Common myeloid progenitor, CD34-positive (primary cell): ENCODE measurements around the gene SINHCAF.
"Not testable (repeated sequence)": the region's sequence is repeated elsewhere in the genome, so short reads cannot be mapped to it uniquely, and the experiment has no call there.

Experiments
- CTCF ChIA-PET: fragments of 350-600 bp; sonication (Branson Sonifier 250); formaldehyde crosslinking; loops from one replicate; lab custom pipeline; 2021; ENCODE audit warnings: antibody characterized with exemption; lab: Charles Lee
- POLR2A ChIA-PET: fragments of 350-600 bp; sonication (Branson Sonifier 250); formaldehyde crosslinking; loops from one replicate; lab custom pipeline; 2021; ENCODE audit warnings: antibody characterized with exemption; lab: Charles Lee
- DNase-seq, 3 donors: peaks; one replicate each; pipeline versions ENCODE4 v3.0.0 to v3.0.0-alpha.2; 2013
- H3K27ac ChIP-seq, 2 experiments: 1 replicate in 1 of 2; 2 replicates in 1 of 2; pipeline ENCODE4 v1.7.0; 2013; ENCODE audit warnings: inconsistent platforms in 2 of 2, low read length in 2 of 2, mild to moderate bottlenecking in 2 of 2, low read depth in 1 of 2, moderate library complexity in 1 of 2; ENCODE audit not compliant: severe bottlenecking in 2 of 2, insufficient read depth in 1 of 2, poor library complexity in 1 of 2
- H3K27me3 ChIP-seq, 5 experiments: replicated peaks in 2 of 5; 1 replicate in 3 of 5; 2 replicates in 2 of 5; pipeline versions ENCODE4 v1.6.1 to v1.7.0; 2013; ENCODE audit warnings: low read length in 4 of 5, mild to moderate bottlenecking in 2 of 5, moderate library complexity in 2 of 5, inconsistent platforms in 1 of 5; ENCODE audit not compliant: insufficient read depth in 5 of 5, control insufficient read depth in 4 of 5
- H3K36me3 ChIP-seq, 4 experiments: 1 replicate in 2 of 4; 2 replicates in 2 of 4; pipeline versions ENCODE4 v1.6.1 to v1.7.0; 2013; ENCODE audit warnings: low read length in 3 of 4, control low read depth in 1 of 4, mild to moderate bottlenecking in 1 of 4; ENCODE audit not compliant: control insufficient read depth in 4 of 4, insufficient read depth in 4 of 4
- H3K4me1 ChIP-seq, 4 experiments: 1 replicate in 3 of 4; 2 replicates in 1 of 4; pipeline versions ENCODE4 v1.6.1 to v1.7.1; 2013; ENCODE audit warnings: low read length in 3 of 4, mild to moderate bottlenecking in 3 of 4, control low read depth in 1 of 4, inconsistent platforms in 1 of 4, moderate library complexity in 1 of 4; ENCODE audit not compliant: control insufficient read depth in 4 of 4, insufficient read depth in 4 of 4; ENCODE audit errors: control extremely low read depth in 1 of 4
- H3K4me3 ChIP-seq, 7 experiments: 1 replicate in 4 of 7; 2 replicates in 3 of 7; pipeline versions ENCODE4 v1.5.1 to v1.7.0; 2013; ENCODE audit warnings: mild to moderate bottlenecking in 7 of 7, low read length in 6 of 7, moderate library complexity in 6 of 7, inconsistent platforms in 2 of 7, low read depth in 2 of 7, control low read depth in 1 of 7; ENCODE audit not compliant: insufficient read depth in 4 of 7, control insufficient read depth in 1 of 7; ENCODE audit errors: extremely low read depth in 1 of 7
- H3K9me3 ChIP-seq, 5 experiments: 1 replicate in 4 of 5; 2 replicates in 1 of 5; pipeline versions ENCODE4 v1.6.1 to v1.7.1; 2013; ENCODE audit warnings: low read length in 4 of 5, mild to moderate bottlenecking in 2 of 5, inconsistent platforms in 1 of 5, low read depth in 1 of 5, moderate library complexity in 1 of 5; ENCODE audit not compliant: control insufficient read depth in 4 of 5, insufficient read depth in 2 of 5; ENCODE audit errors: control extremely low read depth in 1 of 5
- WGBS: methylation state at CpG from one replicate; pipeline ENCODE4 v1.1.5; 2013; ENCODE audit not compliant: insufficient coverage; 5-methylcytosine and 5-hydroxymethylcytosine counted together

The SINHCAF gene

GRCh38 chr12:31245822-31246469 lies 80.0 kb downstream of the SINHCAF start:
- ChIA-PET CTCF (interaction anchor here (1.0 to 2.1 kb wide), 2 partner anchors 26 to 117 kb away, joined by 3 to 6 read pairs; no protein-coding TSS in a partner anchor), POLR2A (no interaction called here)
- Histone ChIP-seq H3K9me3 (no peaks in the 10 kb centered on the region), H3K36me3 (no peaks in the 10 kb centered on the region), H3K4me3 (no peak overlapping the region), H3K27ac (no peak overlapping the region), H3K4me1 (no peaks in the 10 kb centered on the region), H3K27me3 (peaks cover 0 to 3% (median 0%) of the 10 kb centered on the region in 5 experiments)
- WGBS: 95% methylated on average over 11 of the region's 15 CpGs
- peak in 2 of 3 donors; percentile 35 to 43 for DNase-seq

GRCh38 chr12:31242418-31242817 lies 83.5 kb downstream of the SINHCAF start:
- H3K27me3 ChIP-seq, DNase-seq, H3K27ac ChIP-seq, H3K9me3 ChIP-seq, H3K4me1 ChIP-seq, POLR2A ChIA-PET, H3K4me3 ChIP-seq, H3K36me3 ChIP-seq: not testable (repeated sequence)
- CTCF ChIA-PET: interaction anchor here (1.0 to 6.3 kb wide), 7 partner anchors 8 to 252 kb away, joined by 3 to 35 read pairs (median 5); no protein-coding TSS in a partner anchor
- 95% methylated on average over 8 of the region's 10 CpGs for WGBS

- Histone ChIP-seq H3K36me3 (no peaks in the 10 kb centered on the region), H3K27ac (no peak overlapping the region), H3K27me3 (peaks cover 0 to 3% (median 0%) of the 10 kb centered on the region in 5 experiments), H3K4me1 (no peaks in the 10 kb centered on the region), H3K9me3 (no peaks in the 10 kb centered on the region), H3K4me3 (peak overlapping the region in 3 of 7 experiments; percentile 23 to 45 (median 26))
- ChIA-PET POLR2A (no interaction called here), CTCF (interaction anchor here (0.7 to 6.3 kb wide), 14 partner anchors 8 to 390 kb away, joined by 3 to 35 read pairs (median 5); no protein-coding TSS in a partner anchor)
- DNase-seq: peak; percentile 68 to 82 (median 77)
- 19% methylated on average over 11 of the region's 11 CpGs for WGBS
Measured at GRCh38 chr12:31238764-31239387, 87.1 kb downstream of the SINHCAF start.

GRCh38 chr12:31238333-31238732 lies 87.6 kb downstream of the SINHCAF start:
- H3K4me1 ChIP-seq, H3K27me3 ChIP-seq, H3K9me3 ChIP-seq, H3K27ac ChIP-seq, H3K36me3 ChIP-seq, DNase-seq, POLR2A ChIA-PET: not testable (repeated sequence)
- WGBS: 85% methylated on average over 10 of the region's 10 CpGs
- peak overlapping the region in 3 of 7 experiments; percentile 23 to 45 (median 26) for H3K4me3 ChIP-seq
- CTCF ChIA-PET: interaction anchor here (0.7 to 6.3 kb wide), 11 partner anchors 11 to 390 kb away, joined by 3 to 35 read pairs (median 5); no protein-coding TSS in a partner anchor

GRCh38 chr12:31236998-31237637 lies 88.8 kb downstream of the SINHCAF start:
- no peak for DNase-seq
- POLR2A ChIA-PET: no interaction called here
- CTCF ChIA-PET: interaction anchor here (0.7 to 6.3 kb wide), 13 partner anchors 10 to 389 kb away, joined by 3 to 35 read pairs (median 4); no protein-coding TSS in a partner anchor
- 88% methylated on average over 9 of the region's 11 CpGs for WGBS
- Histone ChIP-seq H3K27ac (no peak overlapping the region), H3K9me3 (peaks cover 0 to 2% (median 0%) of the 10 kb centered on the region in 5 experiments), H3K4me3 (no peak overlapping the region), H3K4me1 (no peaks in the 10 kb centered on the region), H3K36me3 (no peaks in the 10 kb centered on the region), H3K27me3 (peaks cover 0 to 3% (median 0%) of the 10 kb centered on the region in 5 experiments)

- no peaks in the 10 kb centered on the region for H3K36me3 ChIP-seq
- peaks cover 0 to 11% (median 5%) of the 10 kb centered on the region in 5 experiments for H3K9me3 ChIP-seq
- CTCF ChIA-PET: interaction anchor here (1.1 to 3.0 kb wide), 2 partner anchors 35 to 388 kb away, joined by 4 to 12 read pairs; no protein-coding TSS in a partner anchor
- H3K27me3 ChIP-seq: peaks cover 0 to 2% (median 0%) of the 10 kb centered on the region in 5 experiments
- H3K4me1 ChIP-seq: no peaks in the 10 kb centered on the region
- no peak overlapping the region for H3K27ac ChIP-seq
- POLR2A ChIA-PET: no interaction called here
- no peak for DNase-seq
- WGBS: 85% methylated on average over 6 of the region's 9 CpGs
- no peak overlapping the region for H3K4me3 ChIP-seq
Measured at GRCh38 chr12:31235868-31236395, 90.0 kb downstream of the SINHCAF start.
